IPS-11a (cell line): ENCODE measurements around the gene ATP5F1E.
A peak's percentile ranks its signal among the peaks of the same experiment; 100 is the strongest.
"Not testable (repeated sequence)": the region's sequence is repeated elsewhere in the genome, so short reads cannot be mapped to it uniquely, and the experiment has no call there.

Source experiments
- H3K4me3 ChIP-seq: one replicate; pipeline ENCODE4 v1.5.1; 2013; ENCODE audit warnings: low read depth, low read length, control low read depth

The ATP5F1E gene

DNA sequence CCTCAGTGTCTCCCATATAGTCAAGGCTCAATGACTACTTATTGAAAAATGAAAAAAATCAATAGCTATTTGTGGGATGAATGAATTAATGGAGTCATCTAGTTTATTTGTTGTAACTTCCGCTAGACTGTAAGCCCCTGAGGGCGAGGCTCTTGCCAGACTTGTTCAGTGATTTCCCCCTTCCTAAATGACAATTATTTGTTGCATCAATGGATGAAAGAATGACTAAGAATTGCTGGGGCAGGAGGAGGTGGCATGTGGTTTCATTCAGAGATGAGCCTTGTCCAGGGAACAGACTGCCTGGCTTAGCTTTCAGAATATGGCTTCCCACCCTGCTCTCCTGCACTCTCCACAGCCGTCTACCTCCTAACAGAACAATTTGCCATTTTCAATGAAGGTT is 11.6 kb upstream of the ATP5F1E start:
- H3K4me3 ChIP-seq = no peak overlapping the region

DNA sequence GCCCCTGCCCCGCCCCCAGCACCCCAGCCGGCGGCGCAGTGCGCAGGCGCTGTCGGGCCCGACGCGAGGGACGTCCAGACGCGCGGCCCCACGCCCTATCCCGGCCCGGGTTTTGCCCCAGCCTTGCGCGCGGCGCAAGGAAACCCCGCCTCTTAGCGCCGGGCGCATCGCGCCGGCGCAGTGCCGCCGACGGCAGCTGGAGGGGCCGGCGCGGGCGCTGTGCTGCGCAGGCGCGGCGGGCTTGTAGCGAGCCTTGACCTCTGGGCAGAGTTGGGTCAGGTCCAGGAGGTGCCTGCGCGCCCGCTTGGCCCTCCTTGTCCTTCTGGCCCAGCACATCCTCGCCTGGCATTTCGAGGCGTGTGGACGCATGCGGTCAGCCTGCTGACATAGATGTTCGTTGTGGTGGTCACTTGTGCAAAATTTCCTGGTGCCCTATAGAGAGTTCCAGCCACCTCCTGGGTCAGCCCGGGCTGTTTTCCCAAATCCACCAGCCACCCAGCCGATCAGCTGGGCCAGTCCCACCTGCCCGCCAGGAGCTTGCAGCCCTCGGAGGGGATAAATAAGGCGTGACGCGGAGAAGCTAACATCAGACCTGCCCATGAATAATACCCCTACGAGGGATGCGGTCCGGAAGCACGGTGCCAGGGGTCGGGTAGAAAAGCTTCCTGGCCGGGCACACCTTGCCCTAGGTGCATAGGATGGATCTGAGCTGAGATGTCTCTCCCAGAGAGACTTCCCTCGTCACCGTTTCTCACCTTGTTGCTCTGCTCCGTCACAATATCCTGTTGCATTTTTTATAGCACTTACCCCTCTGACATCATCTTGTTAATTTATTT is 10.9 kb upstream of the ATP5F1E start:
- H3K4me3 ChIP-seq = peak overlapping the region; percentile 70

DNA sequence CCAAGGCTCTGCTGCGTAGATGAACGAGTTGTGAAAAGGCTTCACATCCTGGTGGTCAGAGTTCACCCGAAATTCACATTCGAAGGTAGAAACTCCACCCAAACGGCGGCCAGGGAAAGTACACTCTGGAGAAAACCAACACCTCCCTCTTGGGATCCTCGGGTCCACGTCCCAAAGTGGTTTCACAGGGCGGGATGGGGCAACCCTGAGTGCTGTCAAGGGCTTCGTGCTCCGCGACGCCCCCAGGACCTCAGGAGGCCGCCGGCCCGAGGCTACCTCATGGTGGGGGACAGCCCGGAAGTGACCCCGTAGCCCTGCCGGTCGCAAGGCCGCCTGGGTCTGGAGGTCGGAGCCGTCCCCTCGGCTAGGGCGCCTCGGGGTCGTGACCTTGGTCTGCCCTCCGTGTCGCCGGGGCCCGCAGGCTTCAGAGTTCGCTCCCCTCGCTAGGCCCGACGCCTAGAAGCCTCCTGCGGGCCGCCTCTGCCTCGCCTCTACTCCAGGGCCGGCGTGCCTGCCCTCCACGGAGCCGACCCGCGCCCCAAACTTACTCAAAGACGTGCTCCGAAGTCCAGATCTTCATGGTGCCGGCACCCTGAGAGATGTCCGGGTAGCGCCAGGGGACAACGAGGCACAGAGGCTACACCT is 10.1 kb upstream of the ATP5F1E start, which contains the start of gene PRELID3B:
PRELID3B (minus strand) TSS at position 636 of the 645 bp plus-strand sequence; CDS start at position 580, 56 bp downstream.
- peak within 1 kb of the TSS; percentile 70 for H3K4me3 ChIP-seq

DNA sequence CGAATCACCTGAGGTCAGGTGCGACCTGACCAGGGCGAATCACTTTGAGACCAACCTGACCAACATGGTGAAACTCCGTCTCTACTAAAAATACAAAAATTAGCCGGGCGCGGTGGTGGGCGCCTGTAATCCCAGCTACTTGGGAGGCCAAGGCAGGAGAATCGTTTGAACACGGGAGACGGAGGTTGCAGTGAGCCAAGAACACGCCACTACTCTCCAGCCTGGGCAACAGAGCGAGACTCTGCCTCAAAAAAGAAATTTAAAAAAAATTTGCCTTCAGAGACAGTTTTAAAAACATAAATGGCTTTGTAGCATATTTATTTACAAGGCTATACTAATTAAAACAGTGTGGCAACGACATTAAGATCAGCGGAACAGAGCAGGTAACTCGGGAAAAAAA is 9.4 kb upstream of the ATP5F1E start:
- H3K4me3 ChIP-seq = not testable (repeated sequence)

DNA sequence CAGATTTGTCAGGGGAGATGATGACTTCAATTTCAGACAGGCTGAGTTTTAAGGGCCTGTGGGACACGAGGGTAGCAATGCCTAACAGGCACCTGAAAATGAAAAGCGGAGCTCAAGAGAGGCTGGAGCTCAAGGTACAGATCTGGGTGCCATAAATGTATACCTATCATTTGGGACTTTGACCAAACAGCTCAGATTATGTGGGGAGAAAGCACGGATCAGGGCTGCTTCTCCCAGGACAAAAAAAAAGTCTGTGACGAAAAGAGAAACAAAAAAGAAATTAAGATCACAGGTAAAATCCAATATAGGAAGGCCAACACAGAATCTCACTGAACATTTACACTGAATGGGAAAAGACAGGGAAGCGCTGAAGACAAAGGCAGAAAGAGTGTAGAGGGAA is 8.5 kb upstream of the ATP5F1E start:
- no peak overlapping the region for H3K4me3 ChIP-seq

DNA sequence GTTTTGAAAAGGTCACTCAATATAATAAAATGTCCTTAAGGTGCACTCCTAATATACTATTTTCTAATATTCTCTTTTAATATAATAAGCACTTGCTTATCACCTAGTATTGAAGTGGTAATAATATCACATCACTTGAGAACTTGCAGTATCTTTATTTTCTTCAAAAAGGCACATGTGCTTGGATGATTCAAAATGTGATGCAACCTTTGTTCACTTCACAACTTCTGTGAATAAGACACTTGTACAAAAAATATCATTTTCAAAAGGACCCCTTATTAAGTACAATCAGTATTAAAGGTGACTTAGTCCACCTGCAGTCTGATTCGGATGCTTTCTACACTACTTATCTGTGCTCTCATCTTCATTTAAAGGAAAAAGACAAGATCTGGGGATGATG is 7.1 kb upstream of the ATP5F1E start:
- H3K4me3 ChIP-seq = no peak overlapping the region

DNA sequence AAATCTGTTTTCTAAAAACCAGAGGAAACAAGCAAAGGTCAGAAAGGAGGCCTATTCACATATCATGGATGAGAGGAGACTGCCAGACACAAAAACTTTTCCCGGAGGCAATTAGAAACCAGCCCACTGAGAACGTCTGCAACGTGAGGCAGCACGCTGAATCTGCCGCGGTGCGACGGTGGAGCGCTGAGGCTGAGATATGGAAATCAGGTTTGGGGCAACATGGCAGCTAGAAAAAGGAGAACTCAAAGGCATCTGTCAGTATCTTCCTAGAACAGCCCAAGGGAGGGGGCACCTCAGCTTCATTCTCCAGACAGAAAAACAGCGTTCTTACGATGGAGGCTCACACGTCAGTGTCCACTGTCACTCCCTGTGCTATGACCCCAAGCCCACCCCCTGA is 5.3 kb upstream of the ATP5F1E start:
- H3K4me3 ChIP-seq = no peak overlapping the region

DNA sequence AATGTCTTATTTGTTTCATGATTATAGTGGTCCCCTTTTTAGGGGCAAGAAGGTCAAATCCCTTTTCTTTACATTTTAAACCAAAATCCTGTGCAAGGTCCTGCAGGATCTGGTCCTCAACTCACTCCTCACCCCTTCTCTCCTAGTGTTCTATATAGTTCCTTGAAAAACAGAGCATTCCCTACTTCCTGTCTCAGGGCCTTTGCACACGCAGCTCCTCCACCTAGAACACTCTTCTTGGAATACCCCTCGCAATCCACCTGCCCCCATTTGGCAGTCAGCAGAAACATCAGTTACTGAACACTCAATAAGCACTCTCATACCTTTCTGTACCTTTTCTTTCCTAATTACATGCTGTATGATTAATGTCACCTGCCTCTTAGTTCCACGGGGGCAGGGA is 3.2 kb upstream of the ATP5F1E start:
- no peak overlapping the region for H3K4me3 ChIP-seq

DNA sequence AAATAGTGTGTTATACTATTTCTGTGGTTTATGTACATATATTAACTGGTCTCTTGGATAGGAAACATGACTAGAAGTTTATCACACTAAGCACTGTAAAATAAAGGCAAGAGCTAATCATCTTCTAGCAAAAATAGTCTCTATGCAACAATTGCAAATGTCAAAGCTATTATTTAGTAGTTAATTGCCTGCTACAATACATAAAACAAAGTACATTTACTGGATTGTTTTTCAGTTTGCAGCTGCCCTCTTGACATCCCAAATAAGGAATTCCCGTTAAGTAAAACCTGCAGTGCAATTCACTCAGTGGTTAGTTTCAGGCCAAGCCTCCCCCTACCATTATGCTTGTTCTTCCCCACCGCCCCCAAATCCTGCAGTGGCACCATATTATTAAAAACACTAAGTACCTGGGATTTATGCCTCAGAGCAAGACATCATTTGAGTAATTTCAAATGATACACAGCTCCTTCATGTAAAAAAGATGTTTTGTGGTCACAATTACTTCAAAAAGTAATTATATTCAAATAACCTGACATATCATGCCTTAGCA is 1.6 kb upstream of the ATP5F1E start:
- H3K4me3 ChIP-seq = no peak overlapping the region

DNA sequence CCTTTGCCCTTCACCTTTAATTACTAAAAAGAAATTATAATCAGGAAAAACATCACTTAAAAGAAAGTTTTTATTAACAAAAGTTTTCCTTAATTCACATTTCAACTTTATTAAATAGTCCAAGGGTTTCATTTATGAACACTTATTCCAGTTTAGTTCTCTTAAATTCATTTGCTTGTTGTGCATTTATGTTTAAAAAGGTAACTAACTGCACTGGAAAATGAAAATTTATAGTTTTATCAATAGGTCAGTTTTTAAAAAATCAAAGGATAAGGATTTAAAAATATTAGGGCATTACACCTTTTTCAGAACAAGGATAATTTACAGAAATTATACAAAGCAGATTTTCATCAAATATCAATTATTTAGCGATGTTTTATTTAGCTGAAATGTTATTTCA is 958 bp upstream of the ATP5F1E start:
- H3K4me3 ChIP-seq = no peak overlapping the region

DNA sequence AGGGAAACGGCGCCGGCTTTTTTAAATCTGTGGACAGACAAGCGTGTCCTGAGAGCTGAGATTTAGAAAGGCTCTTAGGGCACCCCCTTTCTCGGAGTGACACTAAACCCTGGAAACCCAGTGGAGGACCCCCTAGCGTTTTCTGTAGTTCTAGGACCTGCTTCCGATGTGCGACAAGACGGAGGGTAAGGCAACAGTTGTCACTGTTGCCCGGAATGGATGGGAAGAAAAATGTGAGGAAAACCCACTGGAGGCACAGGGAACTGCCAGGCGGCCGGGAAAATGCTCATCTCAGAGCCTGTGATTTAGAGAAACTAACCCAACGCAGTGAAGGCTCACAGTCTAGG is 551 bp upstream of the ATP5F1E start:
- H3K4me3 ChIP-seq = peak overlapping the region; percentile 36

DNA sequence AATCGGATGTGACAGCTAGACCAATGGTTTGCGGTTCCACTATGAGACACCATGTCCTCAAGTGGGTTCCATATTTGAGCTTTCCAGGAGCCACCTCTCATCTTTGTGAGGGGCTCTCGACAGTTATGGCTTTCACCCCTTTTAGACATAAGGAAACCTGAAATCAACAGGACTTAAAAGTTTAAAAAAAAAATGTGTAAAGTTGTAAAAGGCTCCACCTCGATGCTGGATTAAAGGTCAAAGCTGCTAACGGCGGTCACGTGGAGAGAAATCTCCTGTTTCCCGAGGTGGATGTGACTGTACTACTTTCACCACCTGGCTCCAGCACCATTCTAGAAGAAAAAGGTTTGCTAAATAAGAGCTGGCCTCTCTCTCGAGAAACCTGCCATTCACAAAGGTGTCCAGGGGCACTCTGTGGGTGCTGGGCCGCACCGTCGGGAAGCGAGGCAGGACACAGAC is 542 bp downstream of the ATP5F1E start:
- peak overlapping the region; percentile 89 for H3K4me3 ChIP-seq

DNA sequence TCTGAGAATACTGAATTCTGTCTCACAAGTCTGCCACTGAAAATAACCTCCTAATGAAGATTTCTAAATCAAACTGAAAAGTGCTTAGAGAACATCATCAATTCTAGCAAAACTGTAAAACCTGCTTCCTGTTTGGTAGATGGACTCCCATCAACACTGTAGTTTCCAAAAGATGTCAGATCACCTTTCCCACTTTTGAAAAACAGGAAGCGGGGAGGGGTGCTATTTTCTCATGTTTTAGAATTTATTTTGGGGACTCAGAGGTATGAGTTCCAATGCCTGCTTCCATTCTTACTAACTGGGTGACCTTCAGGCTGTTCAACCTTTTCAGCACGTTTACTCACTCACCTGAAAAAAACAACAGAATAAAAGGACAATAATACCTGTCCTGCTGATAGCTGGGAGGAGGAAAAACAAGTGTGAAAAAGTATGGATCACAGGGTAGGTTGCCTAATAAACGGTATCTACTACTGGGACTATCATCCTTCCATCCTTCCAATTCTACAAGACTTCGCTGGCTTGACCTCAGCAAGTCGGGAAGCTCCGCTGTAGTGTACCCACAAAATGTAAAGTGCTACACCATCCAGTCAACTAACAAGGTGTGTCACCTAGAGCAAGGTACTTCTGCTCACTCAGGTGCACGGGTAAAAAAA is 1.1 kb downstream of the ATP5F1E start:
- peak overlapping the region; percentile 89 for H3K4me3 ChIP-seq

DNA sequence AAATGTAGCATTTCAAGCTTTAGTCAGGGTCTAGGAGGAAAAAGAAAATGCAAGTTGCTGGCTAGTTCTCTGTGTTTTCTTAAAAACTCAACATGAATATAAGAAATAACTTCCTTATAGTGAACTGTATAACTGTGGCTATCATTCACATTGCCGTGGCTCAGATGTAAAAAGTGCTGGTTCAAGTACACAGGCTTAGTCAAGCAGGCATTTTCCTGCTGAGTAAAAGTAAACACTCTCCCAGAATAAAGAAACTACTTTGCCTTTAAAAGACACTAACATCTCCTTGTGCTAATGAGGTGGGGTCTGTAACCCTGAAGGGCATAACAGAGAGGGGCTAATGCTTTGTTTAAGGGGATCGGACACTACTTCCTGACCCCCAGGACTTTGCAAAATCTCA is 3.3 kb downstream of the ATP5F1E start:
- H3K4me3 ChIP-seq = no peak overlapping the region

DNA sequence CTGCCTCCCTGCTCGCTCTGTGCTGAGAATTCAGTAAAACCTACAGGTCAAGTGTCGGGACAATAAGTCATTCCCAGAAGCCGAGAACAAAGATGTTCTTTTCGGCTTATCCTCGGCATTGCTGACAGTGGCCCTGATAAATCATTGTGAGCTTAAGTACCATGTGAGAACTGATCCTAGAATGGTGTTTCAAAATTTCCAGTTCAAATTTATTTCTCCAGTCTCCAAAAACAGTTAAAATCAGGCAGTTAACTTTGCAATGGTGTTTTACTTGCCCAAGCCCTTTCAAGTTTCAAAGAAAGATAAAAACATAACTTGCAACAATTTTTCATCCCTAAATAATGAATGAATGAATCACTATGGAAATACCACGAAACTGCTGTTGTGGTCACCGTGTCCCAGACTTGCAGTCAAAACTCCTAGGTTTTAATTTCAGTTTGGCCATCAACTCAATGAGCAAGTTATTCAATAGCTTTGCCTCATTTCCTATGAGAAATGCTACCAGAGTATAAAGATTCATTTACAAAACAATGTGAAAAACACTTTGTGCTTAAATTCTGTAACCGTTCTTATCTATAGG is 4.3 kb downstream of the ATP5F1E start:
- H3K4me3 ChIP-seq = no peak overlapping the region

DNA sequence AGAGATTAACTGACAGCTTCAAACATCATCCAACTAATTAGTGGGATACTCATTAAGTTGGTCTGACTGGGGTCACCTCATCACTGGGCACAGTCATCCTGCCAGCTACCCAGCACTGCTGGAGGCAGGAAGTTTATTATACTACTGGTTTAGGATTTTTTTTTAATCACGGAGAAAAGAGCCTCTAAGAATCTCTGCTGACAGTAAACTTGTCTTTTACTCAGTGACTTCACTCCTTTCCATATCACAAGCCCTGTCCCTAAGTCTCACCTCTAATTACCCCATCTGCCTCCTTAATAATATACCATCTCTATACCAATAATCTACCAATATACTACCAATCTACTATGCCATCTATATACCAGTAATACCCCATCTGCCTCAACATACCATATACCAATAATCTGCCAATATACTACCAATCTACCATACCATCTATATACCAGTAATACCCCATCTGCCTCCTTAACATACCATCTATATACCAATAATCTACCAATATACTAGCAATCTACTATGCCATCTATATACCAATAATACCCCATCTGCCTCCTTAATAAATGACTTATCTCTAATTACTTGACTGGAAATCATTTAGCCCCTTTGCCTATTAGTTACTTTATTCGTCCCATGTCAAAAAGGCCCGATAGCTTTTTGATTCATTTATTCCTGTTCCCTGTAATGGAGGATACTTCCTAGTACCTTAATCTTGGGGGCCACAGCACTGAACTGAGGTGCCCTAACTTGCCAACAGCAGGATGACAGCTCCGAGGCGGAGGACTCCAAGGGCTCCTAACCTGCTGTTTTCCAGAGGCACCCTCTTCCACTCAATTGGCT is 5.0 kb downstream of the ATP5F1E start:
- H3K4me3 ChIP-seq = no peak overlapping the region

DNA sequence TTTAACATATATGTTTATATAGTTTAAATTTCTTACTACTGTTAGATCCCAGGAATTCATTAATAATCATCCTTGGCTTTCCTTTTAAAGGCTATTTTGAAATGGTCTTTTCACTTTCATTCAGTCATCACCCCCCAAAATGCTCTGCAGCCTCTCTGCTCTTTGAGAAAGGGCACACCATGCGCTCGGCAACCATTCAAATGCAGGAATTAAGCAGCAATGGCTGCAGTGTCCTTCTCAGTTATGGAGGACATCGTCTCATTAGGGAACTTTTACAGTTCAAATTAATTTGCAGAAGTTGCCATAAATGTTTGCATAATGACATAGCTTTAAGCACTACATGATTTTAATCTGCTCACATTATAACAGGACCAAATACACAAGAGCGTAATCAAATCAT is 6.6 kb downstream of the ATP5F1E start:
- no peak overlapping the region for H3K4me3 ChIP-seq

DNA sequence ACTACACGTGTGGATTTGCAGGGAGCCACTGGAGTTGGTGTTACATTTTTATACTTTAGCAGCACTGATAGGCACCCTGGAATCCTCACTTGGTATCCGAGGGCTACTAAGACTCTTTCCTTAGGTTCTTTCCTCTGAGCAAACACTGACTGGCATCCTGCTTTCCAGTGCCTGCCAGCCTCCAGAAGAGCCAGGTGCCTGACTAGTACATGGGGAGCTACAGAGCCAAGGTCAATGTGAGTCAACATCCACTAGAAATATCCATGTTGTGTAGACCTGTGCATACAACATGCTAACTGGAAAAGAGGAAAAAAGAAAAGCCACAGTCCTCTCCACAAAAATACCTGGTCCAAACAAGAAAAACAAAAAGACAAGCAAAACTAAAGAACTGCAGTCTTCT is 7.0 kb downstream of the ATP5F1E start:
- H3K4me3 ChIP-seq = no peak overlapping the region

DNA sequence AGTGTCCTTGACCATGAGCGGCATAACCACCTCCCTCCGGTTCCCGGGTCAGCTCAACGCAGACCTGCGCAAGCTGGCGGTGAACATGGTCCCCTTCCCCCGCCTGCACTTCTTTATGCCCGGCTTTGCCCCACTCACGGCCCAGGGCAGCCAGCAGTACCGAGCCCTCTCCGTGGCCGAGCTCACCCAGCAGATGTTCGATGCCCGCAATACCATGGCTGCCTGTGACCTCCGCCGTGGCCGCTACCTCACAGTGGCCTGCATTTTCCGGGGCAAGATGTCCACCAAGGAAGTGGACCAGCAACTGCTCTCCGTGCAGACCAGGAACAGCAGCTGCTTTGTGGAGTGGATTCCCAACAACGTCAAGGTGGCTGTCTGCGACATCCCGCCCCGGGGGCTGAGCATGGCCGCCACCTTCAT is 8.0 kb downstream of the ATP5F1E start:
- no peak overlapping the region for H3K4me3 ChIP-seq

DNA sequence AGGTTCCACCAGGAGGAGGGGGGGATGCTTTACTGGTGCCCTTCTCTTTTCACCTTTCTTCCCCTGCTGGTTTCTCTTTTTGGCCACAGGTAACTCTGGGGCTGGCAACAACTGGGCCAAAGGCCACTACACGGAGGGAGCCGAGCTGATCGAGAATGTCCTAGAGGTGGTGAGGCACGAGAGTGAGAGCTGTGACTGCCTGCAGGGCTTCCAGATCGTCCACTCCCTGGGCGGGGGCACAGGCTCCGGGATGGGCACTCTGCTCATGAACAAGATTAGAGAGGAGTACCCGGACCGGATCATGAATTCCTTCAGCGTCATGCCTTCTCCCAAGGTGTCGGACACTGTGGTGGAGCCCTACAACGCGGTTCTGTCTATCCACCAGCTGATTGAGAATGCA is 8.5 kb downstream of the ATP5F1E start:
- no peak overlapping the region for H3K4me3 ChIP-seq
